Testis (tissue), 2 donors: ENCODE results near the gene SLC35B3.
"Not testable (repeated sequence)": the region's sequence is repeated elsewhere in the genome, so short reads cannot be mapped to it uniquely, and the experiment has no call there.

ENCODE experiments used
- POLR2A ChIP-seq: fragments of 450-650 bp; IDR thresholded peaks from one replicate; pipeline ENCODE4 v1.6.1; 2017; ENCODE audit warnings: antibody characterized with exemption, mild to moderate bottlenecking, moderate library complexity
- TF ChIP-seq, protein P1 (sequence below), 3 experiments: fragments of 450-650 bp in 2 of 3; fragments of 200-600 bp in 1 of 3; sonication (generic) in 1 of 3; IDR thresholded peaks; one replicate each; pipeline ENCODE4 v1.5.1; 2016 to 2019; ENCODE audit warnings: antibody characterized with exemption in 3 of 3, mild to moderate bottlenecking in 2 of 3, moderate library complexity in 1 of 3

DNA sequence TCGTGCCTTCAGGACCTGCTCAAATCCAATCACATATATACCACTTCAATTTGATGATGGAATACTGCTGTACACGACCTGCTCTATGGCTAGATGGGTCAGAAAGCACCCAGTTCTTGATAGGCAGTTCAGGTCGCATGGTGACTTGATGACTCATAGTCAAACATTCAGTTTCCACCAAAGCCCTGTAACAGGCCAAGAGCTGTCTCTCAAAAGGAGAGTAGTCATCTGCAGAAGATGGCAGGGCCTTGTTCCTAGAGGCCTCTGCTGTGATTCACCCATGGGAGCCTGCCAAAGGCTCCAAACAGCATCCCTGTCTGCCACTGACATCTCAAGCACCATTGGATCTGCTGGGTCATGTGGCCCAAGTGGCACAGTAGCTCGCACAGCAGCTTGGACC, 29.4 kb downstream of the SLC35B3 start:
- TF ChIP-seq, protein P1, sequence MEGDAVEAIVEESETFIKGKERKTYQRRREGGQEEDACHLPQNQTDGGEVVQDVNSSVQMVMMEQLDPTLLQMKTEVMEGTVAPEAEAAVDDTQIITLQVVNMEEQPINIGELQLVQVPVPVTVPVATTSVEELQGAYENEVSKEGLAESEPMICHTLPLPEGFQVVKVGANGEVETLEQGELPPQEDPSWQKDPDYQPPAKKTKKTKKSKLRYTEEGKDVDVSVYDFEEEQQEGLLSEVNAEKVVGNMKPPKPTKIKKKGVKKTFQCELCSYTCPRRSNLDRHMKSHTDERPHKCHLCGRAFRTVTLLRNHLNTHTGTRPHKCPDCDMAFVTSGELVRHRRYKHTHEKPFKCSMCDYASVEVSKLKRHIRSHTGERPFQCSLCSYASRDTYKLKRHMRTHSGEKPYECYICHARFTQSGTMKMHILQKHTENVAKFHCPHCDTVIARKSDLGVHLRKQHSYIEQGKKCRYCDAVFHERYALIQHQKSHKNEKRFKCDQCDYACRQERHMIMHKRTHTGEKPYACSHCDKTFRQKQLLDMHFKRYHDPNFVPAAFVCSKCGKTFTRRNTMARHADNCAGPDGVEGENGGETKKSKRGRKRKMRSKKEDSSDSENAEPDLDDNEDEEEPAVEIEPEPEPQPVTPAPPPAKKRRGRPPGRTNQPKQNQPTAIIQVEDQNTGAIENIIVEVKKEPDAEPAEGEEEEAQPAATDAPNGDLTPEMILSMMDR (IDR thresholded peaks at IDR 0.05), result not testable (repeated sequence)
- TF ChIP-seq POLR2A, result not testable (repeated sequence)
